Sigmoid colon (tissue), 7 donors: ENCODE results near the gene FGGY. TPM values are rescaled to one million over a fixed set of nuclear protein-coding genes. Genes with fewer than 3 reads are reported as not detected.
"Not testable (repeated sequence)": the region's sequence is repeated elsewhere in the genome, so short reads cannot be mapped to it uniquely, and the experiment has no call there.

ENCODE experiments used
- DNase-seq: peaks from one replicate; pipeline ENCODE4 v3.0.0-alpha.2; 2019
- H3K27ac ChIP-seq, 4 donors: fragments of 200-600 bp; sonication (generic); one replicate each; pipeline ENCODE4 v1.5.1; 2016 to 2019; ENCODE audit warnings: mild to moderate bottlenecking in 1 of 4
- H3K27me3 ChIP-seq, 3 donors: fragments of 200-600 bp; sonication (generic); one replicate each; pipeline ENCODE4 v1.5.1; 2019; ENCODE audit warnings: mild to moderate bottlenecking in 1 of 3
- H3K36me3 ChIP-seq, 4 donors: fragments of 200-600 bp; sonication (generic); one replicate each; pipeline ENCODE4 v1.5.1; 2016 to 2019
- H3K4me1 ChIP-seq, 4 donors: fragments of 200-600 bp; sonication (generic); one replicate each; pipeline ENCODE4 v1.5.1; 2017 to 2019
- H3K4me3 ChIP-seq, 4 donors: fragments of 200-600 bp; sonication (generic); one replicate each; pipeline ENCODE4 v1.5.1; 2017 to 2019; ENCODE audit warnings: mild to moderate bottlenecking in 2 of 4, moderate library complexity in 1 of 4
- H3K9me3 ChIP-seq, 4 donors: fragments of 200-600 bp in 3 of 4; sonication (generic) in 3 of 4; one replicate each; pipeline versions ENCODE4 v1.5.1 to v1.6.1; 2013 to 2019
- CTCF ChIP-seq, 4 experiments: fragments of 450-650 bp in 3 of 4; fragments of 200-600 bp in 1 of 4; IDR thresholded peaks; one replicate each; pipeline ENCODE4 v1.5.1; 2016 to 2019; ENCODE audit warnings: antibody characterized with exemption in 4 of 4, mild to moderate bottlenecking in 3 of 4, moderate library complexity in 2 of 4
- EP300 ChIP-seq, 4 donors: sonication (generic); formaldehyde crosslinking; IDR thresholded peaks; one replicate each; pipeline ENCODE4 v1.6.1; 2017; ENCODE audit warnings: antibody characterized with exemption in 4 of 4
- POLR2A ChIP-seq, 2 donors: fragments of 450-650 bp; IDR thresholded peaks; one replicate each; pipeline ENCODE4 v1.6.1; 2016; ENCODE audit warnings: antibody characterized with exemption in 2 of 2, mild to moderate bottlenecking in 2 of 2, moderate library complexity in 2 of 2
- POLR2AphosphoS5 ChIP-seq, 4 donors: sonication (generic); formaldehyde crosslinking; IDR thresholded peaks; one replicate each; pipeline ENCODE4 v1.6.1; 2017; ENCODE audit warnings: antibody characterized with exemption in 4 of 4
- WGBS, 2 donors: extraction: QIAGEN DNeasy Blood & Tissue Kit; methylation state at CpG; one replicate each; pipeline ENCODE4 v1.1.7; 2013; 5-methylcytosine and 5-hydroxymethylcytosine counted together
- intact Hi-C: fragments of 100-400 bp; cut with DNase I; formaldehyde crosslinking; loops from one replicate; pipeline ENCODE4 v1.15.1; 2023
- polyA plus RNA-seq, 3 donors: library from polyadenylated mRNA; stranded (reverse); fragments of 200-250 nt; gene quantifications; one replicate each; pipeline ENCODE4 v1.2.3, GENCODE V29; 2013
- total RNA-seq, 4 donors: library from RNA; depleted of rRNA; stranded (reverse); fragments of >200 nt; gene quantifications; one replicate each; pipeline ENCODE4 v1.1.0, GENCODE V29; 2016
- donor health status: healthy with polysubstance abuse.
- donor health status: Bipolar disorder and iron deficiency.
- donor health status: healthy.

The FGGY gene
- total and polyA plus RNA-seq, 7 donors = 4.8 to 54.1 (median 20.5) TPM

- no peak for DNase-seq
- H3K27ac ChIP-seq = no peak overlapping the region
- TF ChIP-seq POLR2A (IDR thresholded peaks at IDR 0.05) (no peak), POLR2AphosphoS5 (IDR thresholded peaks at IDR 0.05) (no peak), CTCF (IDR thresholded peaks at IDR 0.05) (no peak), EP300 (IDR thresholded peaks at IDR 0.05) (no peak)
- H3K9me3 ChIP-seq = no peaks in the 10 kb centered on the region
- no peaks in the 10 kb centered on the region for H3K4me1 ChIP-seq
- intact Hi-C loops = no loop called here
- H3K36me3 ChIP-seq = no peaks in the 10 kb centered on the region
- no peaks in the 10 kb centered on the region for H3K27me3 ChIP-seq
- no peak overlapping the region for H3K4me3 ChIP-seq
- WGBS, 2 donors = 12 to 54% methylated on average over 1 of the region's 1 CpG
These were observed 195.6 kb downstream of the FGGY start for GRCh38 chr1:59492500-59492899.

- Histone ChIP-seq H3K27me3 (no peaks in the 10 kb centered on the region), H3K9me3 (no peaks in the 10 kb centered on the region), H3K36me3 (no peaks in the 10 kb centered on the region), H3K4me1 (peaks cover 0 to 9% (median 8%) of the 10 kb centered on the region in 4 donors), H3K27ac (no peak overlapping the region), H3K4me3 (no peak overlapping the region)
- no peak for DNase-seq
- intact Hi-C loops = no loop called here
- TF ChIP-seq POLR2AphosphoS5 (IDR thresholded peaks at IDR 0.05) = no peak
- no peak for TF ChIP-seq POLR2A (IDR thresholded peaks at IDR 0.05)
- TF ChIP-seq CTCF (IDR thresholded peaks at IDR 0.05) = no peak
- no peak for TF ChIP-seq EP300 (IDR thresholded peaks at IDR 0.05)
These were observed 197.4 kb downstream of the FGGY start for GRCh38 chr1:59494145-59494833.

GRCh38 chr1:59496156-59496555 is 199.3 kb downstream of the FGGY start:
- H3K4me3 ChIP-seq, H3K36me3 ChIP-seq, H3K27me3 ChIP-seq, DNase-seq, H3K9me3 ChIP-seq, H3K27ac ChIP-seq, intact Hi-C loops: not testable (repeated sequence)
- peaks cover 0 to 17% (median 8%) of the 10 kb centered on the region in 4 donors for H3K4me1 ChIP-seq
- 96 to 99% methylated on average over 2 of the region's 2 CpGs for WGBS, 2 donors

GRCh38 chr1:59497616-59498015 is 200.7 kb downstream of the FGGY start:
- Histone ChIP-seq H3K27ac (no peak overlapping the region), H3K9me3 (no peaks in the 10 kb centered on the region), H3K36me3 (no peaks in the 10 kb centered on the region), H3K4me3 (no peak overlapping the region), H3K4me1 (peaks cover 0 to 17% (median 10%) of the 10 kb centered on the region in 4 donors), H3K27me3 (no peaks in the 10 kb centered on the region)
- WGBS, 2 donors = 84 to 96% methylated on average over 7 of the region's 7 CpGs
- TF ChIP-seq POLR2A (IDR thresholded peaks at IDR 0.05) (no peak), POLR2AphosphoS5 (IDR thresholded peaks at IDR 0.05) (no peak), EP300 (IDR thresholded peaks at IDR 0.05) (no peak), CTCF (IDR thresholded peaks at IDR 0.05) (no peak)
- DNase-seq = no peak
- intact Hi-C loops = no loop called here

- no peaks in the 10 kb centered on the region for H3K27me3 ChIP-seq
- no peak for DNase-seq
- peaks cover 0 to 17% (median 10%) of the 10 kb centered on the region in 4 donors for H3K4me1 ChIP-seq
- TF ChIP-seq POLR2AphosphoS5 (IDR thresholded peaks at IDR 0.05) (peak in 1 of 4 donors; percentile 10), POLR2A (IDR thresholded peaks at IDR 0.05) (no peak), CTCF (IDR thresholded peaks at IDR 0.05) (no peak), EP300 (IDR thresholded peaks at IDR 0.05) (no peak)
- H3K9me3 ChIP-seq = no peaks in the 10 kb centered on the region
- no peak overlapping the region for H3K27ac ChIP-seq
- no peaks in the 10 kb centered on the region for H3K36me3 ChIP-seq
- WGBS, 2 donors = 65 to 73% methylated on average over 4 of the region's 4 CpGs
- intact Hi-C loops = no loop called here
- H3K4me3 ChIP-seq = no peak overlapping the region
These were observed 201.7 kb downstream of the FGGY start for GRCh38 chr1:59498640-59499039.
